ENCODE results near the gene NEDD4L. TPM values are rescaled to one million over a fixed set of nuclear protein-coding genes. Genes with fewer than 3 reads are reported as not detected.

The NEDD4L gene
- total and polyA plus RNA-seq, 4 experiments from 2014 or later, result 2.8 to 4.1 (median 3.8) TPM

- peaks cover 0 to 1% of the 10 kb centered on the region in 2 donors for H3K27me3 Mint-ChIP-seq
- H3K36me3 Mint-ChIP-seq, result peaks cover 0 to 4% of the 10 kb centered on the region in 2 donors
- intact Hi-C loops (cut with micrococcal nuclease), result no loop called here
- H3K27me3 ChIP-seq (ENCODE audit: insufficient read depth, low read length), result no peaks in the 10 kb centered on the region
- ChIA-PET CTCF (ENCODE audit: partially characterized antibody) (no interaction called here), POLR2A (ENCODE audit: partially characterized antibody) (no interaction called here)
- DNase-seq, result no peak
- H3K27ac ChIP-seq (ENCODE audit: low read depth, low read length), result no peak overlapping the region
- no peaks in the 10 kb centered on the region for H3K9me3 Mint-ChIP-seq
- no peaks in the 10 kb centered on the region for H3K4me1 ChIP-seq (ENCODE audit: insufficient read depth, low read length)
- H3K36me3 ChIP-seq (ENCODE audit: insufficient read depth, low read length), result no peaks in the 10 kb centered on the region
- peak overlapping the region in 1 of 8 donors; percentile 37 for H3K4me3 Mint-ChIP-seq
- no peaks in the 10 kb centered on the region for H3K9me3 ChIP-seq (ENCODE audit: control insufficient read depth in 1 of 2, low read length in 2 of 2)
- H3K27ac Mint-ChIP-seq, result no peak overlapping the region
- H3K4me3 ChIP-seq (ENCODE audit: low read length in 2 of 2), result no peak overlapping the region
- peaks cover 0 to 2% (median 0%) of the 10 kb centered on the region in 4 donors for H3K4me1 Mint-ChIP-seq
Measured at GRCh38 chr18:58381676-58382411, 337.8 kb downstream of the NEDD4L start.

GRCh38 chr18:58382446-58382845 lies 338.4 kb downstream of the NEDD4L start:
- H3K4me3 Mint-ChIP-seq, result no peak overlapping the region
- CTCF ChIA-PET (ENCODE audit: partially characterized antibody), result no interaction called here
- Histone ChIP-seq H3K4me1 (ENCODE audit: insufficient read depth, low read length) (no peaks in the 10 kb centered on the region), H3K4me3 (ENCODE audit: low read length in 2 of 2) (no peak overlapping the region), H3K36me3 (ENCODE audit: insufficient read depth, low read length) (no peaks in the 10 kb centered on the region), H3K27ac (ENCODE audit: low read depth, low read length) (no peak overlapping the region), H3K9me3 (ENCODE audit: control insufficient read depth in 1 of 2, low read length in 2 of 2) (no peaks in the 10 kb centered on the region), H3K27me3 (ENCODE audit: insufficient read depth, low read length) (no peaks in the 10 kb centered on the region)
- DNase-seq, result no peak
- H3K9me3 Mint-ChIP-seq, result no peaks in the 10 kb centered on the region
- intact Hi-C loops (cut with micrococcal nuclease), result no loop called here
- H3K4me1 Mint-ChIP-seq, result peaks cover 0 to 2% (median 0%) of the 10 kb centered on the region in 4 donors
- H3K36me3 Mint-ChIP-seq, result peaks cover 0 to 4% of the 10 kb centered on the region in 2 donors
- POLR2A ChIA-PET (ENCODE audit: partially characterized antibody), result interaction anchor here (0.6 kb wide), 1 partner anchor 178 kb away, joined by 3 read pairs; no protein-coding TSS in a partner anchor
- H3K27ac Mint-ChIP-seq, result no peak overlapping the region
- peaks cover 0 to 1% of the 10 kb centered on the region in 2 donors for H3K27me3 Mint-ChIP-seq

GRCh38 chr18:58385472-58385871 lies 341.4 kb downstream of the NEDD4L start:
- Histone ChIP-seq H3K27ac (ENCODE audit: low read depth, low read length) (no peak overlapping the region), H3K9me3 (ENCODE audit: control insufficient read depth in 1 of 2, low read length in 2 of 2) (no peaks in the 10 kb centered on the region), H3K4me1 (ENCODE audit: insufficient read depth, low read length) (no peaks in the 10 kb centered on the region), H3K27me3 (ENCODE audit: insufficient read depth, low read length) (no peaks in the 10 kb centered on the region), H3K36me3 (ENCODE audit: insufficient read depth, low read length) (no peaks in the 10 kb centered on the region), H3K4me3 (ENCODE audit: low read length in 2 of 2) (no peak overlapping the region)
- POLR2A ChIA-PET (ENCODE audit: partially characterized antibody), result no interaction called here
- Mint-ChIP-seq H3K4me1 (peaks cover 0 to 2% (median 0%) of the 10 kb centered on the region in 4 donors), H3K27ac (no peak overlapping the region), H3K4me3 (no peak overlapping the region), H3K27me3 (peaks cover 0 to 1% of the 10 kb centered on the region in 2 donors), H3K36me3 (peaks cover 0 to 4% of the 10 kb centered on the region in 2 donors), H3K9me3 (no peaks in the 10 kb centered on the region)
- intact Hi-C loops (cut with micrococcal nuclease), result no loop called here
- CTCF ChIA-PET (ENCODE audit: partially characterized antibody), result no interaction called here
- DNase-seq, result no peak

GRCh38 chr18:58386780-58387179 lies 342.8 kb downstream of the NEDD4L start:
- H3K27ac Mint-ChIP-seq, result no peak overlapping the region
- H3K36me3 ChIP-seq (ENCODE audit: insufficient read depth, low read length), result no peaks in the 10 kb centered on the region
- DNase-seq, result no peak
- H3K27me3 ChIP-seq (ENCODE audit: insufficient read depth, low read length), result no peaks in the 10 kb centered on the region
- no peak overlapping the region for H3K4me3 Mint-ChIP-seq
- H3K27me3 Mint-ChIP-seq, result peaks cover 0 to 1% of the 10 kb centered on the region in 2 donors
- ChIA-PET CTCF (ENCODE audit: partially characterized antibody) (no interaction called here), POLR2A (ENCODE audit: partially characterized antibody) (no interaction called here)
- no peak overlapping the region for H3K4me3 ChIP-seq (ENCODE audit: low read length in 2 of 2)
- no peak overlapping the region for H3K27ac ChIP-seq (ENCODE audit: low read depth, low read length)
- H3K9me3 Mint-ChIP-seq, result no peaks in the 10 kb centered on the region
- intact Hi-C loops (cut with micrococcal nuclease), result no loop called here
- H3K4me1 ChIP-seq (ENCODE audit: insufficient read depth, low read length), result no peaks in the 10 kb centered on the region
- H3K9me3 ChIP-seq (ENCODE audit: control insufficient read depth in 1 of 2, low read length in 2 of 2), result no peaks in the 10 kb centered on the region
- H3K4me1 Mint-ChIP-seq, result peaks cover 0 to 2% (median 0%) of the 10 kb centered on the region in 4 donors
- peaks cover 0 to 4% of the 10 kb centered on the region in 2 donors for H3K36me3 Mint-ChIP-seq

- intact Hi-C loops (cut with micrococcal nuclease), result no loop called here
- H3K27me3 ChIP-seq (ENCODE audit: insufficient read depth, low read length), result no peaks in the 10 kb centered on the region
- no peak overlapping the region for H3K4me3 Mint-ChIP-seq
- H3K27me3 Mint-ChIP-seq, result peaks cover 0 to 1% of the 10 kb centered on the region in 2 donors
- no peaks in the 10 kb centered on the region for H3K4me1 Mint-ChIP-seq
- H3K4me1 ChIP-seq (ENCODE audit: insufficient read depth, low read length), result no peaks in the 10 kb centered on the region
- POLR2A ChIA-PET (ENCODE audit: partially characterized antibody), result no interaction called here
- H3K27ac ChIP-seq (ENCODE audit: low read depth, low read length), result no peak overlapping the region
- no peaks in the 10 kb centered on the region for H3K9me3 ChIP-seq (ENCODE audit: control insufficient read depth in 1 of 2, low read length in 2 of 2)
- CTCF ChIA-PET (ENCODE audit: partially characterized antibody), result interaction anchor here (1.0 kb wide), 1 partner anchor 9 kb away, joined by 3 read pairs; no protein-coding TSS in a partner anchor
- H3K36me3 Mint-ChIP-seq, result peaks cover 0 to 4% of the 10 kb centered on the region in 2 donors
- no peaks in the 10 kb centered on the region for H3K9me3 Mint-ChIP-seq
- no peaks in the 10 kb centered on the region for H3K36me3 ChIP-seq (ENCODE audit: insufficient read depth, low read length)
- DNase-seq, result no peak
- H3K27ac Mint-ChIP-seq, result no peak overlapping the region
- H3K4me3 ChIP-seq (ENCODE audit: low read length in 2 of 2), result no peak overlapping the region
Measured at GRCh38 chr18:58387716-58388115, 343.7 kb downstream of the NEDD4L start.

GRCh38 chr18:58388736-58389135 lies 344.7 kb downstream of the NEDD4L start:
- Histone ChIP-seq H3K4me3 (ENCODE audit: low read length in 2 of 2) (no peak overlapping the region), H3K27ac (ENCODE audit: low read depth, low read length) (no peak overlapping the region), H3K36me3 (ENCODE audit: insufficient read depth, low read length) (no peaks in the 10 kb centered on the region), H3K9me3 (ENCODE audit: control insufficient read depth in 1 of 2, low read length in 2 of 2) (no peaks in the 10 kb centered on the region), H3K27me3 (ENCODE audit: insufficient read depth, low read length) (no peaks in the 10 kb centered on the region), H3K4me1 (ENCODE audit: insufficient read depth, low read length) (no peaks in the 10 kb centered on the region)
- POLR2A ChIA-PET (ENCODE audit: partially characterized antibody), result no interaction called here
- no peaks in the 10 kb centered on the region for H3K9me3 Mint-ChIP-seq
- H3K27me3 Mint-ChIP-seq, result peaks cover 0 to 1% of the 10 kb centered on the region in 2 donors
- peaks cover 0 to 4% of the 10 kb centered on the region in 2 donors for H3K36me3 Mint-ChIP-seq
- H3K4me3 Mint-ChIP-seq, result no peak overlapping the region
- no peak for DNase-seq
- no peak overlapping the region for H3K27ac Mint-ChIP-seq
- intact Hi-C loops (cut with micrococcal nuclease), result no loop called here
- CTCF ChIA-PET (ENCODE audit: partially characterized antibody), result no interaction called here
- no peaks in the 10 kb centered on the region for H3K4me1 Mint-ChIP-seq

GRCh38 chr18:58389745-58390144 lies 345.7 kb downstream of the NEDD4L start:
- no peaks in the 10 kb centered on the region for H3K9me3 ChIP-seq (ENCODE audit: control insufficient read depth in 1 of 2, low read length in 2 of 2)
- Mint-ChIP-seq H3K9me3 (no peaks in the 10 kb centered on the region), H3K36me3 (peaks cover 0 to 4% of the 10 kb centered on the region in 2 donors), H3K4me3 (no peak overlapping the region), H3K4me1 (no peaks in the 10 kb centered on the region), H3K27me3 (peaks cover 0 to 1% of the 10 kb centered on the region in 2 donors), H3K27ac (no peak overlapping the region)
- no peak overlapping the region for H3K4me3 ChIP-seq (ENCODE audit: low read length in 2 of 2)
- H3K27me3 ChIP-seq (ENCODE audit: insufficient read depth, low read length), result no peaks in the 10 kb centered on the region
- no peak overlapping the region for H3K27ac ChIP-seq (ENCODE audit: low read depth, low read length)
- no peaks in the 10 kb centered on the region for H3K4me1 ChIP-seq (ENCODE audit: insufficient read depth, low read length)
- ChIA-PET POLR2A (ENCODE audit: partially characterized antibody) (no interaction called here), CTCF (ENCODE audit: partially characterized antibody) (no interaction called here)
- intact Hi-C loops (cut with micrococcal nuclease), result no loop called here
- no peaks in the 10 kb centered on the region for H3K36me3 ChIP-seq (ENCODE audit: insufficient read depth, low read length)
- no peak for DNase-seq
